Activated CD8-positive, alpha-beta memory T cell treated with anti-CD3 and anti-CD28 coated beads, Interleukin-2, amount 50 U/mL, for 24 hours (primary cell): ENCODE results near the gene SPAG9.

Source experiments
- DNase-seq: peaks from one replicate; pipeline ENCODE4 v3.0.0-alpha.2; 2020; ENCODE audit errors: extremely low read depth

SPAG9 gene

DNA sequence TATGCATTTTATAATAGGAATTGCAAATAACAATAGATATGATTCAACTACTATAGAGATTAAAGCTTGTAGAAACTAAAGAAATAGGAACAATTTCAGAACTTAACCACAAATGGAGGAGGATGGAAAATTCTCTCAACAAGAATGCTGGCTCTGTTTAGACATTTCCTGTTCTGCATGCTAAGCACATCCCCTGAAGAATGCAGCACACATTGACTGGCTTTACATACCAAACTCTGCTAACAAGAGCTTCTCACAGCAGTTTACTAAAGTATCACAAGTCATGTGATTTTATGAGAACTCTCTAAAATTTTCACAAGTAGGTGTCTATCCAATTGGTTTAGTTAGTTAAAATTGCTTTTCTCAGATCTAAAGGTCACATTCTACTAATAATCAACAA is 85.2 kb downstream of the SPAG9 start:
- DNase-seq = no peak

DNA sequence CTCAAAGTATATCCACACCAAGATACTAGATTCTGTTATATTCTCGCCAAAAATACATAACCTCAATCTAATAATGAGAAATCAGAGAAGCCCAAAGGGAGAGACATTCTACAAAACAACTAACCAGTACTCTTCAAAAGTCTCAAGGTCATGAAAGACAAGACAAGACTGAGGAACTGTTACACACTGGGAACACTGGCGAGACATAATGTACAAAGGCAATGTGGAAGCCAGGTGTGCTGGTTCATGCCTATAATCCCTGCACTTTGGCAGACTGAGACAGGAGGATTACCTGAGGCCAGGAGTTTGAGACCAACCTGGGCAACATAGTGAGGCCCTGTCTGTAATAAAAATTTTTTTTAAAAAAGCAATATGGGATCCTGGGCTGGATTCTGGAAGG is 85.9 kb downstream of the SPAG9 start:
- DNase-seq = no peak

DNA sequence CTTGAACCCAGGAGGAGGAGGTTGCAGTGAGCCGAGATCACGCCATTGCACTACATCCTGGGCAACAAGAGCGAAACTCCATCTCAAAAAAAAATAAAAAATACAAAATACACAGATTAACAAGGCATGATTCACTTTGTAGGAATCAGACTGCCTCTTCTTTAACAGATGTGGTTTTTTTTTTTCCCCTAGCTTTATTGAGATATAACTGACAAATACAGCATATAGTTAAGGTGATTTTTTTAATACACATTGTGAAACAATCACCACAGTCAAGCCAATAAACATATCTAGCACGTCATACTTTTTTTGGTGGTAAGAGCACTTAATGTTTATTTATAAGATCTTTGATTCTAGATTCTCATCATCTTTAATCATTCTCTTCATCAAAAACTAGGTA is 87.8 kb downstream of the SPAG9 start:
- no peak for DNase-seq

DNA sequence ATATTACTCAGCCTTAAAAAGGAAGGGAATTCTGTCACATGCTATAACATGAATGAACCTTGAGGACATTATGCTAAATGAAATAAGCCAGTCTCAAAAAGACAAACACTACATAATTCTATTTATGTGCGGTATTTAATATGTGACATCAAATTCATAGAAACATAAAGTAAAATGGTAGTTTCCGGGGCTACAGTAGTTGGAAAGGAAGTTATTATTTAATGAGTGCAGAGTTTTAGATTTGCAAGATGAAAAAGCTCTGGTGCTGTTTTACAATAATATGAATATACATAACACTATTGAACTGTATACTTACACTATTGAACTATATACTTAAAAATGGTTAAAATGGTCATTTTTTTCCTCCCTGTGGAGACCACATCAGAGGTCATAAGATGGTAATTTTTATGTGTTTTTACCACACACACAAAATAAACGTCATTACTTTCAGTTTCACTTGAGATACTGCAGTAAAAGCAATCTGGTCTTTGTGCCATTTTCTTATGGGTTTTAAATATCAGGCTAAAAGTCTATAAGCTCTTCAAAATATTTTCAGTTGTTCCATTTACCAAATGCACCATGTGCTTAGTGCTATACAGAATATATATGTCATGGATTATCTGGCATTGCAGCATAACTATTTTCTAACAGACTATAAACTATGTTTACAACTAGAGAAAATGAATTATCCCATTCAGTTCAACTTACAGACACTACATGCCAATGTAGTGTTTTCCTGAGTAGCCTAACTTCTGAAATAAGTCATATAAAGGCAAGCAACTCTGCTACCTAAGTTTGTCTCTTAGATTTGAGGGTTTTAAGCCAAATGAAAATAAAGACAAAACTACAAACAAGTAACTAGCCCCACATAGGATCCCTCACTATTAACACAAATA is 90.9 kb downstream of the SPAG9 start:
- DNase-seq = no peak

DNA sequence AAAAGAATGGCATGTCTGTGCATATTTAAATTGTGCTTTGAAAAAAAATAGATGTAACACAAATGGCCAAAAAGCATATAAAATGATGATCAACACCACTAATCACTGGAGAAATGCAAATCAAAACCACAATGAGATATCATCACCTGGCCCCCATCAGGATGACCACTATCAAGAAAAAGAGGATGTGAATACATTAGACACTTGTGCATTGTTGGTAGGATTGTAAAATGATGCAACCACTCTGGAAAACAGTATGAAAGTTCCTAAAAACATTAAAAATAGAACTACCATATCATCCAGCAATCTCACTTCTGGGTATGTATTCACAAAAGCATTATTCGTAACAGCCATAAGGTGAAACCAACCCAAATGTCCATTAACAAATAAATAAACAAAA is 91.5 kb downstream of the SPAG9 start:
- no peak for DNase-seq

DNA sequence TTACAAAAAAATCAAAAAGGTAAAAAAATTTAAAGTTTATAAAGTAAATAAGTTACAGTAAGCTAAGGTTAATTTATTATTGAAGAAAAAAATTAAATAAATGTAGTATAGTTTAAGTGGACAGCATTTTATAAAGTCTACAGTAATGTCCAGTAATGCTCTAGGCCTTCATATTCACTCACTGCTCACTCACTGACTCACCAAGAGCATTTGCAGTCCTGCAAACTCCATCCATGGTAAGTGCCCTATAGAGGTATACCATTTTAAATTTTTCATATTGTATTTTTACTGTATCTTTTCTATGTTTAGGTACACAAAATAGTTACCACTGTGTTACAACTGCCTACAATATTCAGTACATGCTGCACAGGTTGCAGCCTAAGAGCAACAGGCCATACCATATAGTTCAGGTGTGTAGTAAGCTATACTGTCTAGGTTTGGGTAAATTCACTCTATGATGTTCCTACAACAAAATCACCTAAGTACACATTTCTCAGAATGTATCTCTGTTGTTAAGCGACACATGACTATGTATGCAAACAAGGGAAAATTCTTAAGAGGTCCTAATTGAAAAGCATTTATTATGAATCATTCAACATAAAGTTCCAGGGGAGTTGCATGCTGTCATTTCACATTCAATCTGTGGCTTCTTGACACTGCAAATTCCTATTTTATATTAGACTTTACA is 92.3 kb downstream of the SPAG9 start:
- no peak for DNase-seq

DNA sequence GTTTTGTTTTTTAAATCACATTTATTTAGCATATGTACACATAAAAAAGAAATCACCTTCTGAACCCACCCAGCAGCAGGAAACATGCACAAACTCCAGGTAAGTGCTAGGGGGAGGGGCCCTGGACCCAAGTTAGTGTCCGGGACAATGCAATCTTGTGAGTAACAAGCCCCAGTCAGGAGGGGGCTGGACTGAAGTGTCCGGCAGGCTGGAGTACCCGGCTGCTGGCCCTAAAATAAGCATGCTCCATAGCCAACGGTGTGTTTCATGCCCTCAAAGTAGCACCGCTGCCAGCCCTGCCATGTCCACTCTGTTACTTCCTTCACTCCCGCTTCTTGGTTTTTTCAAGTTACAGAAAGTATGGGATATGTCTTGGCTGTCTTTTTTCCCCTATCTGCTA is 102.1 kb downstream of the SPAG9 start:
- DNase-seq = no peak

DNA sequence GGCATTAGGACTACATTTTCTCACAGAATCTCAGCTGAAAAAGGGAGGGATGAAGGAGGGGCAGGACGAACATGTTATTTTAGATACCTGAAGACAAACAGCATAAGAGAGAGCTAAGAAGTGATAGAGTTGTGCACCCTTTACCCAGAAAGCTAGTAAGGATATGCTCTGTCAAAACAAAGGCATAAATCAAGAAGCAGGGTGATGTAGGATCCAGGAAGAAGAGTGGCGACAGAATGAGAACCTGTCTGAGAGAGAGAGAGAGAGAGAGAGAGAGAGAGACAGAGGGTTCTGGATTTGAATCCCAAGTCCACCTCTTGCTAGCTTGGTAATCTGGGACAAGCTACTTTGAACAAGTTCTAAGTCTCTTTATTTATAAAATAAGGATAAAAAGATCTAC is 103.4 kb downstream of the SPAG9 start:
- DNase-seq = no peak

DNA sequence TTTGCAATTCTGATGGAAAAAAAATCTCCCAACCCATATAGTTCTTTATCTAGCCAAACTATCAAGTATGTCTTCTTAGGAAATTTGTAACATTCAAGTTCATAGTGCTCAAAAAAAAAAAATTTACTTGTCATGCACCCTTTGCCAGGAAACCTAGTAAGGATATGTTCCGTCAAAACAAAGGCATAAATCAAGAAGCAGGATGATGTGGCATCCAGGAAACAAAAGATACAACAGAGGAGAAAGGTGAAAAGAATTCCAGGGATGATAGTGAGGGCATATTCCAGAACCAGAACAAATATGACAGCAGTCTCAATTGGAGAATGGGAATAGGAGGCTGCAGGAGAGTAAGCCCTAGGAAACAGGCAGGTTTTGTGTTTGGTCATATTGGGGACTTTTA is 104.6 kb downstream of the SPAG9 start:
- DNase-seq = no peak

DNA sequence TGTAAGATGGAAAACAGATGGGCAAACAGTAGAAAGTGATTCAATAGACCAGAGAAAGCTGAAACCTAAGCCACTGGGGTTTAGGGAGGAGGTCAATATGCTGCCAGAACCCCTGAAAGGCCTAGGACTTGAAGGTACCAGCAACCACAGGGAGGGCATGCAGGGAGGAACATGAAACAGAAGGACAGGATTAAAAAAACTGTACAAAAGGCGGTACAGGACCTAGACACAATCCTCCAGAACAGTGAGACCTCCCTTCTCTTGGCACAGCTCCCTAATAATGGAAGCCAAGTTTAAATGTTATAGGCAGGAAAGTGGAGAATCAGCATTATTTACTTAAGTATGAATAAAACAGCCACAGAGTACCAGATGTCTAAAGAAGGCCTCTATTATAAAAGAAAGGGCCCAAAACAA is 105.5 kb downstream of the SPAG9 start:
- DNase-seq = no peak

DNA sequence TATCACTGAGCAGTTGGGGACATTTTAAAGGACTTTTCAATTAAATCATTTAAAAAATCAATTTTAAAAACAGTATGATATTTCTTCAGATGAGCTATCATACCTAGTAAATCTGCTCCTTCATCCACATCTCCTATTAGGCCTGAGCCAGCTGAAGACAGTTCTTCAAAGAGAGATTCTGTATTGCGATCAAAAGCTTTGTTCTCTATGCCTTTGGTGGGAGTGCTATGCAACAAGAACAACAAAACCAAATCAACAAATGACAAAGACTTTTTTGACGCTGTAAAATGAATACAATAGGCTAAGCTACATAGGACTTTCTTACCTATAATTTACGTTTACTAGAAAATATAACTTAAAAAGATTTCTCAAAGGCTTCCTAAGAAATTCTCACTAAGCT is 106.5 kb downstream of the SPAG9 start:
- no peak for DNase-seq

DNA sequence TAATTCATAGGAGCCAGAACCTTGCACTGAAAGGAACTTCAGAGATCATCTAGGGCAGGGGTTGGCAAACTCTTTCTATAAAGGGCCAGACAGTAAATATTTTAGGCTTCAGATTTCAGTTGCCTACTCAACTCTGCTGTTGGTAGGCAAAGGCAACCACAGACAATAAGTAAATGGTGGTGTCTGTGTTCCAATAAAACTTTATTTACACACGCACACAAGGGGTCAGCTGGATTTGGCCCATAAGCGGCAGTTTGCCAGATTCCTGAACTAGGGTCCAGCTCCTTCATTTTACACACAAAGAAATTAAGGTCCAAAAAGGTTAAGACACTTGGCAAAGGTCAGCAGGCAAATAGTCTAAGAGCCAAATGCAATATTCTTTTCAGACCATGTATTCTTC is 107.3 kb downstream of the SPAG9 start:
- DNase-seq = no peak

DNA sequence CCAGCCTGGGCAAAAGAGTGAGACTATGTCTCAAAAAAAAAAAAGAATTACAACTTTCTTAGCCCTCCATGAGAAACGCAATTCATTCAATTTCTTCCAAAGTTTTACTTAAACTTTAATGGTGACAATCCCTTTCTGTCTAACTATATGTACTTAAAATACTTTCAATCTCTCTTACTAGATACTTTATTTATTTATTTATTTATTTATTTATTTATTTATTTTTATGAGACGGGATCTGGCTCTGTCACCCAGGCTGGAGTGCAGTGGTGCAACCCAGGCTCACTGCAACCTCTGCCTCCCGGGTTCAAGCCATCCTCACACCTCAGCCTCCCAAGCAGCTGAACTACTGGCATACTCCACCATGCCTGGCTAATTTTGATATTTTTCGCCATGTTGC is 108.1 kb downstream of the SPAG9 start:
- no peak for DNase-seq

DNA sequence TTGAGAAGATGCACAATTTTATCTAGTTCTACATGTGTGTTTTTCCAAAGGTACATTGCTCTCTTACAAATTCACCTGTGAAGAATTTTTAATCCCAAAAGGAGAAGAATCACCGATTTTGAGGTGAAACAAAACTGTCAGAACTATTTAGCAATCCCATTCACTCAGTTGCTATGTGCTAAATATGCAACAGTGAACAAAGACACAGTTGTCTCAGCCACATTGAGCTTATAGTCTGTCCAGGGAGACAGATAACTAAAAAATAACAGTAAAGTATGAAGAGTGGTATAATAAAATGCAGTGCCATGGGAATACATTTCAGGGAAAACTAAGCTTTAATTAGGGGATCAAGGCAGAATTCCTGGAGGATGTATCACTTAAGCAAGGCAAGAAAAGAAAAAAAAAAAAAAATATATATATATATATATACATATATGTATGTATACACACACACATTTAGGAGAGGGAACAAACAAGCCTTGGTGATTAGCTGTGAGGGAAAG is 110.4 kb downstream of the SPAG9 start:
- DNase-seq = no peak

DNA sequence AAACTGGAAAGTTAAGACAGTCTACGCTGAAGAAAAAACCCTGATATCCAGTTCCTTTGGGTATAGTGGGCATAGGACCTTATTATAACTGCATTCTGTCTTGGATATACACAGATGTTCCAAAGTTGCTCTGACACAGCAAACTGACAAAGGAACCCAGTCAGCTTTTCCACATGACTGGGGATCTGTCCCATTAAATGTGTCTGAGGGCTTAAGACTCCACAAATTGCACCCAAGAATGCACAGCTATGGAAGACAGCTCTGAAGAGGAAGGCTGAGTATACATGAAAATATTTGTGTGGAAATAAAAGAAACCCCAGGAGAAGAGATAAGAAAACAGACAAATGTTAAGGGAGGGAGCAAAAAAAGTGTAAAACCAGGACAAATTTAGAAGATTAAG is 114.1 kb downstream of the SPAG9 start:
- no peak for DNase-seq

DNA sequence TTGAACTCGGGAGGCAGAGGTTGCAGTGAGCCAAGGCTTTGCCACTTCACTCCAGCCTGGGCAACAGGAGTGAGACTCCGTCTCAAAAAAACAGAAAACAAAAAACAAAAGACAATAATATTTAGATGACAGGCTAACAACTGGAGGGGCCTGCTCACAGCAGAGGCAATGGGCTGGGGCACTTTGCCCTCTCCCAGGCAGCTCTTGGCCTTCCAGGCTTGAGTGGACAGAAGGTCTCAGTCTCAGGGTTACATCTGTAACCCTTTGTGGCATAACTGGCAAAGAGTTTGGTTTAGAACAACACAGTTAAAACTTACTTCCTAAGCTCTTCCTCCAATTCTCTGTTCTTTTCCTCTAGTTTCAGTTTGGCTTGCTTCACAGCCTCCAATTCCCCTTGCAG is 114.9 kb downstream of the SPAG9 start:
- DNase-seq = no peak

DNA sequence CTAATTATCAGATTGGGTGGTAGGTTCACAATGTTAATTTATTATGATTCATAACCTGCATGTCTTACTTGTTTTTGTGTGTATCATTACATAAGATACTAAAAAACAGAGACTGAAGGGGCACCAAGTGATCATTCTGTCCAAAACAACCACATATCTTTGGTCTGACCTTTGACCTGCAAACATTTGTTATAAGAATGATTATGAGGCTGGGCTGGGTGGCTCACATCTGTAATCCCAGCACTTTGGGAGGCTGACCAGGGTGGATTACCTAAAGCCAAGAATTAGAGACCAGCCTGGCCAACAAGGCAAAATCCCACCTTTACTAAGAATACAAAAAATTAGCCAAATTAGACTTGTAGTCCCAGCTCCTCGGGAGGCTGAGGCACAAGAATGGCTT is 116.4 kb downstream of the SPAG9 start:
- no peak for DNase-seq

DNA sequence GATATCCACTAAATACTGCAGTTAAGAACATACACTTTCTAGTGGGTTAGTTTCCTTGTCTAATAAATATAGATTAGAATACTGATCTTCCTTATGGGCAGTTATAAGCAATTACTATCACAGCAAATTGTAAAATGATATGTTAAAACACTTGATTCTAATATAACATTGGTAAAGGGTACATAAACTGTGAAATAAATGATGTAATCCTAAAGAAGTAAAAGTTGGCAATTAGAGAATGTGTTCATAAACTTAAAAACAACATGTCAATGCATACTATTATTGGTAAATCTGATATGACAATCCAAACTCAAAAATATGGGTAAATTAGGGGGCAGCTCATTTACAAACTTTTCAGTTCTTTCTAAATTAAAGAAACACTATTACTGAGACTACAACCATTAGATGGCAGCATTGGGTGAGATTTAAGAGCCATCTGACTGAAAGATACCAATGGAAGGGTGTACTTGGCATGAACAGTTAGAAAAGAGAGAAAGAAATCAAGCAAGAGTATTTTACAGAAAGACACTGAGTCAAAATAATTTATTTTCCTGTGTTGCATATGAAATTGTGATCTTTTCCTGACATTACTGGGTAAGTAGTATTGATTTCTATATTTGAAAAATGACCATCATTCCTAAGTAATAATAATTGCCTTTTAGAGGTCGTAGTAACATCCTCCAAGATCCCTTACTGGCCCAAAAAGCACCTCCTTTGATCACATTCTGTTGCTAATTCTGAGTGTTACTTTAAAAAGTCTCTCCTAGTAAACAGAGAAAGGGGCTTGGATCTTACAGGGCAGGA is 119.6 kb downstream of the SPAG9 start:
- DNase-seq = no peak

DNA sequence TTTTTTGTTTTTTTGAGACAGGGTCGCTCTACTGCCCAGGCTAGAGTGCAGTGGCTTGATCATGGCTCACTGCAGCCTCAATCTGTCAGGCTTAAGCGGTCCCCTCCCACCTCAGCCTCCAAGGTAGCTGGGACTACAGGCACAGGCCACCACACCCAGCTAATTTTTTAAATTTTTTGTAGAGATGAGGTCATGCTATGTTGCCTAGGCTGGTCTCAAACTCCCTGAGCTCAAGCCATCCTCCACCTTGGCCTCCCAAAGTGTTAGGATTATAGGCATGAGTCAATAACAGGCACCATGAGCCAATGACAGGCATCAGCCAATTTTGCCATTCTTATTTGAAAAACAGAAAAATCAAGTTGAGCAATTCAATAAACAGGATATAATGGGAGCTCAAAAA is 125.0 kb downstream of the SPAG9 start:
- DNase-seq = no peak

DNA sequence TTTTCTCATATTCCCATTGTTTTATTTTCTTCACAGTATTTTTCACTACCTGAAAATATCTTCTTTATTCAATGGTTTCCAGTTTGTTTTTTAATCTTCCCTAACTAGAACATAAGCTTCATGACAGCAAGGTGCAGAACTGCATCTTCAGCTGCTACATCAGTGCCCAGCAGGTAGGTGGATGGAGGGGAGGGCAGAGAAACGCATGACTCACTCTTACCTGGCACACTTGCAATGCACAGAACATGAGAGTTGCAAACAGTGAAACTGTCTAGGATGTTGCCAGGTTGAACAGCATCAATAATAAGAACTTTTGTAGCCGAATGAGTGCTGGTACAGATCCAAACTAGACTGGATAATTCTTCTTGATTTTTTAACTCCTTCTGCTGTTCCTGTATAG is 127.1 kb downstream of the SPAG9 start:
- DNase-seq = no peak

DNA sequence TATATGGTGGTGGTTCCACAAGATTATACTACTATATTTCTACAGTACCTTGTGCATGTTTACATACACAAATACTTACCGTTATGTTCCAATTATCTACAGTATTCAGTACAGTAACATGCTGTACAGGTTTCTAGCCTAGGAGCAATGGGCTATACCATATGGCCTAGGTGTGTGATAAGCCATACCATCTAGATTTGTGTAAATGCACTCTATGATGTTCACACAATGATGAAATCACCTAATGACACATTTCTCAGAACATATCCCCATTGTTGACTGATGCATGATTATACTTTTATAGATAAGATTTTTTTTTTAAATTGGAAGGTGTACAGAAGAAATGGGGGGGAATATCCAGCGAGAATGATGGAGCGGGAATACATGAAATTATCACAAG is 131.5 kb downstream of the SPAG9 start:
- DNase-seq = no peak

DNA sequence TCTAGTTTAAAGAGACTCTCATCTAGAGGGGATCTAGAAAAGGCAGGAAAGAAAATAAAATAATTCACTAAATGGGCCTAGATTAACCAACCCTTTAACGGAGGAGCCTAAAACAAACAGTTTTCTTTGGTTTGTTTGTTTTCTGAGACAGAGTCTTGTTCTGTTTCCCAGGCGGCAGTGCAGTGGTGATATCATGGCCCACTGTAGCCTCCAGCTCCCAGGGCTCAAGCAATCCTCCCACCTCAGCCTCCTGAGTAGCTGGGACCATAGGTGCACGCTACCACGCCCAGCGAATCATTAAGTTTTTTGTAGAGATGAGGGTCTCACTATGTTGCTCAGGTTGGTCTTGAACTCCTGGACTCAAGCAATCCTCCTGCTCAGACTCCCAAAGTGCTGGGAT is 132.2 kb downstream of the SPAG9 start:
- DNase-seq = no peak
